HCT116 (cell line): ENCODE data around the gene DIS3L2.

Source experiments
- CEBPB ChIP-seq: IDR thresholded peaks from 2 replicates; pipeline ENCODE4 v1.6.1; 2012; ENCODE audit warnings: low read depth
- CTCF ChIP-seq, 3 experiments: fragments of 200-600 bp in 1 of 3; sonication (generic) in 1 of 3; IDR thresholded peaks in 2 of 3; conservative IDR thresholded peaks in 1 of 3; 2 replicates each; pipeline ENCODE4 v1.5.1; 2012 to 2017; ENCODE audit warnings: low read depth in 2 of 3, low read length in 2 of 3, antibody characterized with exemption in 1 of 3, borderline replicate concordance in 1 of 3, control low read depth in 1 of 3, mild to moderate bottlenecking in 1 of 3, mixed read lengths in 1 of 3, mixed run types in 1 of 3, moderate library complexity in 1 of 3; ENCODE audit not compliant: insufficient read depth in 1 of 3
- EGR1 ChIP-seq: IDR thresholded peaks from 2 replicates; pipeline ENCODE4 v1.6.1; 2012; ENCODE audit warnings: low read depth
- EZH2phosphoT487 ChIP-seq: fragments of 200-600 bp; IDR thresholded peaks from 2 replicates; pipeline ENCODE4 v1.6.1; 2018; ENCODE audit warnings: antibody characterized with exemption, borderline replicate concordance
- JUND ChIP-seq: IDR thresholded peaks from 2 replicates; pipeline ENCODE4 v1.6.1; 2012
- SIN3A ChIP-seq: IDR thresholded peaks from 2 replicates; pipeline ENCODE4 v1.6.1; 2012; ENCODE audit warnings: low read depth
- ZBTB33 ChIP-seq: IDR thresholded peaks from 2 replicates; pipeline ENCODE4 v1.6.1; 2011; ENCODE audit warnings: mild to moderate bottlenecking, low read length, moderate library complexity; ENCODE audit not compliant: insufficient replicate concordance; ENCODE audit errors: extremely low read depth

- TF ChIP-seq EZH2phosphoT487 (no peak), JUND (no peak), CTCF (IDR thresholded peaks at IDR 0.05 in 2 of 3, conservative IDR thresholded peaks at IDR 0.05 in 1 of 3; ENCODE audit: borderline replicate concordance in 1 of 3, insufficient read depth in 1 of 3, low read depth in 2 of 3, low read length in 2 of 3) (no peak), CEBPB (no peak), SIN3A (no peak), ZBTB33 (no peak), EGR1 (no peak)
Measured at GRCh38 chr2:232018181-232018580, 56.7 kb downstream of the DIS3L2 start.
